Measurements from ENCODE around the gene HKDC1.
"Not testable (repeated sequence)": the region's sequence is repeated elsewhere in the genome, so short reads cannot be mapped to it uniquely, and the experiment has no call there.

HKDC1 gene, protein sequence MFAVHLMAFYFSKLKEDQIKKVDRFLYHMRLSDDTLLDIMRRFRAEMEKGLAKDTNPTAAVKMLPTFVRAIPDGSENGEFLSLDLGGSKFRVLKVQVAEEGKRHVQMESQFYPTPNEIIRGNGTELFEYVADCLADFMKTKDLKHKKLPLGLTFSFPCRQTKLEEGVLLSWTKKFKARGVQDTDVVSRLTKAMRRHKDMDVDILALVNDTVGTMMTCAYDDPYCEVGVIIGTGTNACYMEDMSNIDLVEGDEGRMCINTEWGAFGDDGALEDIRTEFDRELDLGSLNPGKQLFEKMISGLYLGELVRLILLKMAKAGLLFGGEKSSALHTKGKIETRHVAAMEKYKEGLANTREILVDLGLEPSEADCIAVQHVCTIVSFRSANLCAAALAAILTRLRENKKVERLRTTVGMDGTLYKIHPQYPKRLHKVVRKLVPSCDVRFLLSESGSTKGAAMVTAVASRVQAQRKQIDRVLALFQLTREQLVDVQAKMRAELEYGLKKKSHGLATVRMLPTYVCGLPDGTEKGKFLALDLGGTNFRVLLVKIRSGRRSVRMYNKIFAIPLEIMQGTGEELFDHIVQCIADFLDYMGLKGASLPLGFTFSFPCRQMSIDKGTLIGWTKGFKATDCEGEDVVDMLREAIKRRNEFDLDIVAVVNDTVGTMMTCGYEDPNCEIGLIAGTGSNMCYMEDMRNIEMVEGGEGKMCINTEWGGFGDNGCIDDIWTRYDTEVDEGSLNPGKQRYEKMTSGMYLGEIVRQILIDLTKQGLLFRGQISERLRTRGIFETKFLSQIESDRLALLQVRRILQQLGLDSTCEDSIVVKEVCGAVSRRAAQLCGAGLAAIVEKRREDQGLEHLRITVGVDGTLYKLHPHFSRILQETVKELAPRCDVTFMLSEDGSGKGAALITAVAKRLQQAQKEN

DNA sequence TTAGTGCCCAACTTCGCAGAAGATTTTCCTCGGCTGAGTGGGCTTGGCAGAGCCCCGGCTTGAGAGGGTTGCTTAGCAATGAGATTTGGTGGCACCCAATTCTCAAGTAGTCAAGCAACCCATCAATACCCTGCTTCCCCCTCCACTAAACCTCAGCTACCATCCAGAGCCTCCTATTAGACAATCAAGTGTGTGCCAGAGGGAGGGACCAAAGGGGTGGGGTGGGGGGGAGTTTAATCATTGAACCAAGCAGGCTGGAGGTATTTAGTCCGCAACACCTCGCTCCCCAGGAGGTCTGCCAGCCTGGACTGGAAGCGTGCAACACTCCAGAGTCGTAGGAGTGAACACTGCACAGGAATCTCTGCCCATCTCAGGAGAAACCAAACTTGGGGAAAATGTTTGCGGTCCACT lies at the start of gene HKDC1:
Gene HKDC1 (plus strand): TSS at position 292 of the 411 bp plus-strand sequence. CDS start 104 bp downstream, at position 396.
- no peak for DNase-seq (ENCODE audit: low read depth)

DNA sequence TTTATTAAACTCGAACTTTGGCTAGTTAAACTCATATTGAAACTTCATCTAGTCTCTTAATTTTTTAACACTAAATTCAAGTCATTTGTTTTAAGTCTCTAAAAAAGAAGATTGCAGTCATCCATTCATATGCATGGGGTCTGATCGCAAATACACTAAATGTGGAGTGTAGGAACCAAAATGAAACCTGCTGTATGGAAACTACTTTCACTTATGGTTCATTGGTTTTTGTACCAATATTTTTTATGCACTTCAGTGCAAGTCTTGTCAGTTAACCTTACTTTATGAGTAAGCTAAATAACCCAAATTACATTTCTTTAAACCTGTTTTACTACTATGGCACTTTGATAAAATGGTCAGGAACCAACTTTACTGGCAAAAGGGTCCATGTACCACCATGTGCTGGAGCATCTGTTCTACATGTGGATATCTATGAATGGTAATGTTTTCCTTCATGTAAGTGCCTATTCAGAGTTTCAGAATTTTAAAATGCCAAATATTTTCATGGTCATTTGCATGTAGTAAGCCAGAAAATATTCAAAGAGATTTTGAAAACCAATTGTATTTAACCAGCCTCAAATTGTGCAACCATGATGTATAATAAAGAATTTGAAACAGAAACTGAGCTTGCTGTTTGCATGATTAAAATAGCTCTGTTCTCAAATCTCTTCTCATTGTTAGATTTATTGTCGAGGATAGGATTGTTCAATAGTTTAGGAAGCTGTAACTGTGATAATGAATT lies 47.7 kb upstream of the HKDC1 start:
- DNase-seq (ENCODE audit: low read depth), result no peak

DNA sequence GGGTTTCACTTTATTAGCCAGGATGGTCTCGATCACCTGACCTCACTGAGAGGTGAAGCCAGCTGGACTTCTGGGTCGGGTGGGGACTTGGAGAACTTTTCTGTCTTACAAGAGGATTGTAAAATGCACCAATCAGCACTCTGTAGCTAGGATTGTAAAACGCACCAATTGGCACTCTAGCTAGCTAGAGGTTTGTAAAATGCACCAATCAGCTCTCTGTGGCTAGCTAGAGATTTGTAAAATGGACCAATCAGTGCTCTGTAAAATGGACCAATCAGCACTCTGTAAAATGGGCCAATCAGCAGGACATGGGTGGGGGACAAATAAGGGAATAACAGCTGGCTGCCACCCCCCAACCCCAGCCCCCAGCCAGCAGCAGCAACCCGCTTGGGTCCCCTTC lies 44.8 kb upstream of the HKDC1 start:
- not testable (repeated sequence) for DNase-seq (ENCODE audit: low read depth)

DNA sequence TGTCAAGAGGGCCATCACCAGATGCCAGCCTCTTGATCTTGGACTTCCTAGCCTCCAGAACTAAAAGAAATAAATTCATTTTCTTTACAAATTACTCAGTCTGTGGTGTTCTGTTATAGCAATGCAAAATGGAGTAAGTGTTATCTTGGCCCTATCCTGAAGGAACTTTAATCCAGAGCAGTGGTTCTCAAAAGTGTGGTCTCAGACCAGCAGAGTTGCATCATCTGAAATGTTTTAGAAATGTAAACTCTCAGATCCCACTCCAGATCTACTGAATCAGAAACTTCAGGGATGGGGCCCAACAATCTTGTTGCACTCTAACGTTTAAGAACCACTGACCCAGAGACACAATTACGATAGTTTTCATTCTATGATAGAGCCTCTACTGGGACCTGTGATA lies 43.3 kb upstream of the HKDC1 start:
- no peak for DNase-seq (ENCODE audit: low read depth)

DNA sequence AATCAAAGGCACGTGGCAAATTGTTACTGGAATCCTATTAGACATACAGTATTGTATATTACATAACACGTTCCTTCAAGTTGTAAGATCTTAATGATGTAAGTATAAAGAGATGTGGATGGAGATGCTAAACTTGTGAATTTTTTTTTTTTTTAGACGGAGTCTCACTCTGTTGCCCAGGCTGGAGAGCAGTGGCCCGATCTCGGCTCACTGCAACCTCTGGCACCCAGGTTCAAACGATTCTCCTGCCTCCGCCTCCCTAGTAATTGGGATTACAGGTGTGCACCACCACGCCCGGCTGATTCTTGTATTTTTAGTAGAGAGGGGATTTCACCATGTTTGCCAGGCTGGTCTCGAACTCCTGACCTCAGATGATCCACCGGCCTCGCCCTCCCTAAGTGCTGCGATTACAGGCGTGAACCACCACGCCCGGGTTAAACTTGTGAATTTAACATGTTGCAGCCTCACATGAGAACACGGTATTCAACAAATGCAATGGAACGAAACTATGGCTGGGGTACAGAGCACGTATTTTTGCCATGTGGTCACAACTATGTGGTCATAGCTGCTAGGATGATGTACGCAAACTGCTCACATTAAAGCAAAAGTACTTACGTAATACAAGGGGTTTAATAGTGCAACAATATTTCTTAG lies 40.9 kb upstream of the HKDC1 start:
- DNase-seq (ENCODE audit: low read depth), result peak; percentile 41

DNA sequence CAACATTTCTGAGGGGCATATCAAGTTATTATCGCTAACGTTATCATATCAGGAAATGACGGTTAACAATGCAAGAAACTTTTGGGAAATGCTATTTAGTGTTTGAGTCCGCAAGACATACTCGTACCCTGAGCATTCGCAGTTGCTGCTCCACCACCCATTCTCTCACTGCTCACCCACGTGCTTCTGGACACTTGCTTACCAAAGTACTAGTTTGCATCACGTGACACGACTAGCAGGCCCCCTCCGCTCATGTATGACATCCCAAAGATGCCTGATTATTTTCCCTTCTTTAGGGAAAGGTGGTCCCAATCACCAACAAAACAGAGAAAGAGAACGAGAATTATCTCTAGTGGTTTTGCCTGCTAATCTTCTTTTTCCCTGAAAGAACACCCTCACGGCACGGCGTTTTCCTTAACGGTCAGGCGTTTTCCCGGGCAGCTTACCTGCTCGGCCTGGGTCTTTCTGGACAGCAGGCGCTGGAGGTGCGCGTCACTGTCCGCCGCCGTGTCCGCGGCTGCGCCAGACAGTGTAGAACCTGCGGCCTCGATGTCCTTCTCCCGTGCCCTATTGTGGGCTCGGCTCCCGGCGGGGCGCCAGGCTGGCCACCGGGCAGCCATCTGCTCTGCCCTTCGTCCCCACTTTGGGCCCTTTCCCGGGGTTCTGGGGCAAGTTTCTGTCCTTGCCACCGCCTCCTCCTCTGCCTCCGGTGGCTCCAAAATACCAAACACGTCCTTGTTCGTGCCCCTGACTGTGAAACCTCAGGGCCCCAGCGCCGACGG lies 40.2 kb upstream of the HKDC1 start, which contains the start of gene SUPV3L1:
Gene SUPV3L1 (plus strand): TSS at position 492 of the 782 bp plus-strand sequence. CDS start 58 bp downstream, at position 550.
- DNase-seq (ENCODE audit: low read depth), result peak; percentile 77

DNA sequence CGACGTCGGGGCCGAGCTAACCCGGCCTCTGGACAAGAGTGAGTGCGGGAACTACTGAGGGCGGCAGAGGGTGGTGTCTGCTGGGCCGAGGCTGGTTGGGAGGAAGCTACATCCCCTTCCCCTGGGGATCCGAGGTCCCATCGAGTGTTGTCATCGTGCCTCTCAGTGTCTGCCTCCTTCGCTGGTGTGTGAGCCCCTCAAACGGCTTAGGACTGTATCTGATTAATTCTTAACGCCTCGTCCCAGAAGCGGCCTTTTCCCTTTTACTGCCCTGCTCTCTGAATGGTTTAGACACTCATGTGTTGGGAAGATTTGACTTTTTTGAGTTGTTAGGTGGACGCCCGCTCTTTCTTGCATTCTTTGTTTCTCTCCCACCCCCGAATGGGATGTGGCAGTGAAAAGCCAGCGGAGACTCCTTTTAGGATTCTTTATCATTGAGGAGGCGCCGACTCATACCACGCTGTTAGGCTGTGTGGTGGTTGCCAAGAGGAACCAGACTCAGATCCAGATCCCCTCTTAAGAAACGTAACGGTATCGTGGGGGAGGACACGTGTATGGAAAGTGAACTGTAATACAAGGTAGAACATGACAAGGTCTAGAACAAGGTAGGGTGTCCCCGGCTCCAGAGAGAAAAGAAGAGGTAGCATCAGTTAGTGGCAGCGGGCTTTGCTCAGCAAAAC lies 39.5 kb upstream of the HKDC1 start:
- peak; percentile 7 for DNase-seq (ENCODE audit: low read depth)

DNA sequence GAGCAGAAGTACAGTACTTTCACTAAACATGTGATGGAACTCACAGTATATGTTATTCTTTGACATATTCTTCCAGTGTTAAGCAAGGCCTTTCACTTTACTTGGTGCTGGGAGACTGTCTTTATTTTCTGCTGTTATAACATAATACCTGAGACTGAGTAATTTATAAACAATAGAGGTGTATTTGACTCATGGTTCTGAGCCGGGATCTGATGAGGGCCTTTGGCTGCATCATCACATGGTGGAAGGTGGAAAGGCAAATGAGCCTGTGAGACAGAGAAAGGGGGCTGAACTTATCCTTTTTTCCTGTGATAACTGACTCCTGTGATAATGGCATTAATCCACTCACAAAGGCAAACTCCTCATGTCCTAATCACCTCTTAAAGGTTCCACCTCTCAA lies 38.7 kb upstream of the HKDC1 start:
- DNase-seq (ENCODE audit: low read depth), result no peak

DNA sequence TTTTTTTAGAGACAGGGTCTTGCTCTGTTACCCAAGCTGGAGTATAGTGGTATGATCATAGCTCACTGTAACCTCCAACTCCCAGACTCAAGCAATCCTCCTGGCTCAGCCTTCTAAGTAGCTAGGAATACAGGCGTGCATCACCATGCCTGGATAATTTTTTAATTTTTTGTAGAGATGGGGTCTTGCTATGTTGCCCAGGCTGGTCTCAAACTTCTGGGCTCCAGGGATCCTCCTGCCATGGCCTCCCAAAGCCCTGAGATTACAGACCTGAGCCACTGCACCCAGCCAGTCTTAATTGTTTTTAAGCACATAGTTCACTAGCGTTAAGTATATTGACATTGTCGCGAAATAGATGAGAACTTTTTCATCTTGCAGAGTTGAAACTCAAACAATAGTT lies 38.1 kb upstream of the HKDC1 start:
- DNase-seq (ENCODE audit: low read depth), result no peak

DNA sequence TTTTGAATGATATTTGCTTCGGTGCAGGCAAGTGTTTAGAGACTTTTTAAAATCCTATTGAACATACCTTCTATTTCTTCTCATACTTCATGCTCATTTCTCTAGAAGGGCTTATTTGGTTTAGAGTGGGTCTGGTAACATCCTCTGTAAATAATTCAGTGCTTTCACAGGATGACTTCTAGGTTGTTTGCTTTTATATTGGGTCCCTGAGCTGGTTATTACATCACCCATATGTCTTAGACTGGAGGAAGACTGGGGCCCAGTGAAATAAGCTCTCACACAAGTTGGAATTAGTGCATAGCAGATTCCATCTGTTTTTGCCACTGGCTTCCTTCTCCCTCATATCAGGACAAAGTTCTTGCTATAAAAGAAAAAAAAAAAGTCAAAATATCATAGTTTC lies 33.6 kb upstream of the HKDC1 start:
- DNase-seq (ENCODE audit: low read depth), result no peak

DNA sequence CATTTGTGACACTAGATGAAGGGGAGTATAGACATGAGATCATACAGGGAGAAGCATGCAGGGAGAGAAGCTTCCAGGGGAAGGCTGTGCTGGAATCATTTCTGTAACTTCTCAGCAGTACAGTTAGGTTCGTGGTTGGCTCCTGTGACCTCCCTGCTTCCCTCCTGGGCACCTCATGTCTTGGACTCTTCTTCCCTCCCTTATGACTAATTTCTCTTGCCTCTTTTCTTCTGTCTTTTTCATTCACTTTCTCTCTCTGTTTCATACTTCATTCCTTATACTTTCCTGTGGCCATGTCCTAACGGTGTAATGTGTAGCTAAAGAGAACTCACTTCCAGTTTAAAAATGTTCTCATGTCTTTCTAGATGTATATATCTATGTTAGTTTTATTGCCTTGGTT lies 19.1 kb upstream of the HKDC1 start:
- DNase-seq (ENCODE audit: low read depth), result no peak

DNA sequence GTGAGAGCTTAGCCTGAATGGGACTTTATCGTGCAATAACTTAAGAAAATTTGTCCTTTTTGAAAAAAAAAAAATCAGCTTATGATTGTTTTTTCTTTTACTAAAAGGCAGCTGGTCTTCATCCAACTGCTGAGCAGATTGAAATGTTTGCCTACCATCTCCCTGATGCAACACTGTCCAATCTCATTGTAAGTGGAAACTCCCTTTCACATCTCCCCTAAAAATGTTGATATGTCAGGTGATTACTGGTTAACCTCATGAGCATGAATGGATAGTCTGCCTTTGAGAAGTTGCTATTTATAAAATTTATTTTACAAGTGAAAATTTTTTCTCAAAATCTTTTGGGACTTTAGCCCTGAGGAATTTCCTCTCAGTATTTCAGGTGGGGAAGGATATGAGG lies 17.8 kb upstream of the HKDC1 start:
- no peak for DNase-seq (ENCODE audit: low read depth)

DNA sequence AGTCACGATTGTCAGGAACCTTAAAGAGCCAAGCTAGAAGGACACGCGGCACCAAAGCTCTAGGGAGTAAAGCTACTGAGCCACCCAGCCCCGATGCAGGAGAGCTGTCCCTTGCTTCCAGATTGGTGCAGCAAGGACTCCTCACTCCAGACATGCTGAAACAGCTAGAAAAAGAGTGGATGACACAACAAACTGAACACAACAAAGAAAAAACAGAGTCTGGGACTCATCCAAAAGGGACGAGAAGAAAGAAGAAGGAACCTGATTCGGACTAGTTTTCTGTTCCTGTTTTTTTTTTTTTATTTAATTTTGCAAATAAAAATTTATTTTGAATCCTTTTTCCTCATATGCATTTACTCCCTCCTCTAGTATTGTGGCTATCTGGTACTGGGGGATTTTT lies 11.4 kb upstream of the HKDC1 start:
- DNase-seq (ENCODE audit: low read depth), result no peak

DNA sequence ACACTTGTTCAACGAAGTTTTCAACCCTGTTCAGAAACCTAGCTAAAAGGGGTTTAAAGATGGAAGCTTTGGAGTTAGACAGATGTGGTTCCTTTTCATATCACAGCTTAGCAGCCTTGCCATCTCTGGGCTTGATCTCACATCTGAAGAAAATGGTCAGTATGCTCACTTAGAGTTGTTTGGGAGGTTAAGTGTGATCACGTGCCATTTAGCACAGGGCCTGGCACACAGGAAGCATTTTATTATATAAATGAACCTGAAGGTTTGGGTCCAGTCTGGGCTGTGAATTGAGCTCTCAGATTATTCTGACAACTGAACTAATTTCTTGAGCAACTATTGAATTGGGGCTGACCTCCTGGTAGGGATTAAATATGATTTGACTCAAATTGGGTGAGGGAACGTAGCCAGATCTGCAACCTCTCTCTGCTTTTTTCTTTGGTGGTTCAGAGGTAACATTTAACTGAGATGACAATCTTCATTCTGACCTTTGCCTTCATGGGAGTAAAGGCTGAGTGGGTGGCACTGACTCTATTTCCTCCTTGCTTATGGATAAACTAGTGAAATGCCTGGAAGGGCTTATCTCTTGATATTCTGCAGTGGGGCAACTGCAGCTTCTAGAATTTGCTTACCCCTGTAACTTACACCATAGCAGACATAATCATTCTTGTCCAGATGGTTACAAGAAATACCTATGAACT lies 10.2 kb upstream of the HKDC1 start:
- DNase-seq (ENCODE audit: low read depth), result no peak

DNA sequence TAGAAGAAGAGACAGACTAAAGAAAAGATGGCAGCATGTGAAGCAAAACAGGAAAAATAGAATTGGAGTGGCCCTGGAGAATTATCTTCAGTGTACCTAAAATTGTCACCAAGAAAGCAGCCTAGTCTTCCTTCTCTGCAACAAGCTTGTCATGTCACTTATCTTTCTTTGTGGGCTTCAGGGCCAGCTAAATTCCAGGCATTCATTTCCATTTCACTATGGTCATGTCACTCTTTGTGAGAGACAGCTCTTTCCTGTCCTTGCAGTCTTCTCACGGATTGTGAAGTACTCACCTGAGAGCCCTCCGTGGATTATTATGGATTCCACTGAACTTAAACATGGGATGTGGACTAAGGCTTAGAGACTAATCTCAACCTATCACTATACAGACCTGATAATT lies 9.0 kb upstream of the HKDC1 start:
- no peak for DNase-seq (ENCODE audit: low read depth)

DNA sequence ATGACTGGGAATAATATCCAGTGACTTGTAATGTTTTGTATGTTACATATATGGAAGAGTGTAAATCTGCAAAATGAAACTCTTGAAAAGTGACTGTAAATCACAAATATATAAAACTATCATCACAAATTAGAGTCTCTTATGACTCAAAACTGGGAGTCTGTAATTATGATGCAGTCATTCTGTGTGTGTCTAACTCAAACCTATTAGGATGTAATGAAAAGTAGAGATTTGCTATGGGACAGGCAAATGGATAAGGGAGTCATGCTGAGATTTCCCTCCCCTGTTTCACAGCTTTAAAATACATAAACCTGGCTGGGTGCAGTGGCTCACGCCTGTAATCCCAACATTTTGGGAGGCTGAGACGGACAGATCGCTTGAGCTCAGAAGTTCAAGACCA lies 8.6 kb upstream of the HKDC1 start:
- no peak for DNase-seq (ENCODE audit: low read depth)

DNA sequence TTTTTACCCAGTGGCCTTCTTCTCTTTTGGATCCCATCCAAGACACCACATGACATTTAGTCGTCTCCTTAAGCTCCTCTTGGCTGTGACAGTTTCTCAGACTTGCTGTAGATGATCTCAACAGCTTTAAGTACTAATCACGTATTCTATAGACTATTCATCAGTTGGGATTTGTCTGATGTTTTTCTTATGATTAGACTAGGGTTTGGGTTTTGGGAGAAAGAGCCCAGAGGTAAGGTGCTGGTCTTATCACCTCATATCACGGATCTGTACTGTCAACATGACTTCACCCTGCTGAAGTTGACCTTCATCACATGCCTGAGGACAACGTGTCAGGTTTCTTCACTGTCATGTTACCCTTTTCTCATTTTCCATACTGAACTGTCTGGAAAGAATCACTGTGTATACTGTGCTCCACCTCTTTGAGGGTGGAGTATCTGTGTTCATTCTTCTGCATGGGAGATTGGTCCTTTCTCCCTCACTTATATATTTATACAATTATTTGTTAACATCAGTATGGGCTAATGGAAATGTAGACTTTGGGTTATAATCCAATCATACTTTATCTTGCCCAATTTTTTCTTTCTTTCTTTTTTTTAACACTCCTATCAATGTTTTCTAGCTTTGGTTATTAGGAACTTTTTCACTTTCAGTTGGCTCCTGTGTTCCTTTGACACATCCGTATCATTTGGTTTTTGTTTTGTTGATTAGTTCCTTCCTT lies 6.4 kb upstream of the HKDC1 start:
- no peak for DNase-seq (ENCODE audit: low read depth)

DNA sequence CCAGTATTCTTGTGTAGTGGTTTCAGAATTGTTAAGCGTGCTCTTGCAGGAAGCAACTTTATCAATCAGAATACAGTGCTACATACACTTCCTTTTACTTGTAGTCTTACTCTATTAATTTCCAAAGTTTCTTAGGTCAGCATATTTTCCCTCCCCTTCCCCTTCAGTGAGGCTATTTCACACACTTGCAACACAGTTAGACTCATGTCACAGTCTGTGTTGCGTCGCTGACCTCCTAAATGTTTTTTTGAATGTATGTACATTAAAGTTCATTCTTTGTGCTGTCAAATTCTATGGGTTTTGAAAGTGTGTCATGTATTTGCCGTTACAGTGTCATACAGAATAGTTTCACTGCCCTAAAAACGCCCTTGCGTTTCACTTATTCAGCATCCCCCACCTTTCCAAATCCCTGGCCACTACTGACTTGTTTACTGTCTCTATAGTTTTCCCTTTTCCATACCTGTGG lies 5.4 kb upstream of the HKDC1 start:
- no peak for DNase-seq (ENCODE audit: low read depth)
